GM12874 (cell line): ENCODE measurements around the gene RAPGEF4.

Experiments used
- CTCF ChIP-seq: IDR thresholded peaks from 2 replicates; pipeline ENCODE4 v1.5.1; 2011; ENCODE audit warnings: low read depth, mild to moderate bottlenecking, control low read depth, low read length, moderate library complexity; ENCODE audit not compliant: insufficient read depth

The RAPGEF4 gene

GRCh38 chr2:173058673-173059072 lies 323.0 kb downstream of the RAPGEF4 start:
- TF ChIP-seq CTCF, result no peak

- no peak for TF ChIP-seq CTCF
Measured at GRCh38 chr2:173059292-173059691, 323.6 kb downstream of the RAPGEF4 start.

- TF ChIP-seq CTCF, result no peak
Measured at GRCh38 chr2:173059971-173060461, 324.4 kb downstream of the RAPGEF4 start.

GRCh38 chr2:173062801-173063200 lies 327.2 kb downstream of the RAPGEF4 start:
- TF ChIP-seq CTCF, result no peak

- TF ChIP-seq CTCF, result no peak
Measured at GRCh38 chr2:173064151-173064805, 328.6 kb downstream of the RAPGEF4 start.

- TF ChIP-seq CTCF, result no peak
Measured at GRCh38 chr2:173066887-173067676, 331.4 kb downstream of the RAPGEF4 start.

- no peak for TF ChIP-seq CTCF
Measured at GRCh38 chr2:173075056-173075780, 339.6 kb downstream of the RAPGEF4 start.
